Sigmoid colon (tissue), 7 donors: ENCODE data around the gene RHO. TPM values are rescaled to one million over a fixed set of nuclear protein-coding genes. Genes with fewer than 3 reads are reported as not detected.

Source experiments
- polyA plus RNA-seq, 3 donors: library from polyadenylated mRNA; stranded (reverse); fragments of 200-250 nt; gene quantifications; one replicate each; pipeline ENCODE4 v1.2.3, GENCODE V29; 2013
- total RNA-seq, 4 donors: library from RNA; depleted of rRNA; stranded (reverse); fragments of >200 nt; gene quantifications; one replicate each; pipeline ENCODE4 v1.1.0, GENCODE V29; 2016
- donor health status: healthy with polysubstance abuse.
- donor health status: Bipolar disorder and iron deficiency.
- donor health status: healthy.

Gene RHO
- total and polyA plus RNA-seq, 7 donors = not detected

Other genes with a start within 250 kb of the RHO start
- gene HMCES, start 249.8 kb upstream of the RHO start, total RNA-seq = 10 to 100 TPM; 15.2 to 22.5 (median 20.2) TPM
- 10 to 100 TPM; 21.6 to 41.2 (median 25.4) TPM for gene HMCES, start 249.8 kb upstream of the RHO start, polyA plus RNA-seq
- under 1 TPM in 1 of 4 donors, not detected in 3; 0.36 TPM for gene EFCAB12, start 100.0 kb upstream of the RHO start, total RNA-seq
- gene EFCAB12, start 100.0 kb upstream of the RHO start, polyA plus RNA-seq = under 1 TPM in 2 of 3 donors, not detected in 1; 0.38 to 0.46 TPM
- gene MBD4, start 88.7 kb upstream of the RHO start, total RNA-seq = 10 to 100 TPM; 13.3 to 18.4 (median 16.6) TPM
- 10 to 100 TPM; 11.8 to 21.6 (median 15.0) TPM for gene MBD4, start 88.7 kb upstream of the RHO start, polyA plus RNA-seq
- 10 to 100 TPM; 15.8 to 21.4 (median 17.8) TPM for gene IFT122, start 88.4 kb upstream of the RHO start, total RNA-seq
- gene IFT122, start 88.4 kb upstream of the RHO start, polyA plus RNA-seq = 10 to 100 TPM in 2 of 3 donors, 1 to 10 TPM in 1; 4.2 to 15.6 (median 13.6) TPM
- gene H1-8, start 14.5 kb downstream of the RHO start, total RNA-seq = not detected
- not detected for gene H1-8, start 14.5 kb downstream of the RHO start, polyA plus RNA-seq
- 10 to 100 TPM; 36.9 to 77.0 (median 61.8) TPM for gene PLXND1, start 78.0 kb downstream of the RHO start, total RNA-seq
- gene PLXND1, start 78.0 kb downstream of the RHO start, polyA plus RNA-seq = 10 to 100 TPM in 2 of 3 donors, 1 to 10 TPM in 1; 9.6 to 42.0 (median 15.7) TPM